AG10803 (cell line): ENCODE measurements around the gene SCAMP4.

Source experiments
- DNase-seq: peaks from one replicate; pipeline ENCODE4 v3.0.0; 2010; ENCODE audit warnings: low read depth
- H3K4me3 ChIP-seq: 2 replicates; pipeline ENCODE4 v1.5.1; 2011; ENCODE audit warnings: mild to moderate bottlenecking, low read length, control low read depth
- TF ChIP-seq, protein P1 (sequence below): conservative IDR thresholded peaks from 2 replicates; pipeline ENCODE4 v1.5.1; 2011; ENCODE audit warnings: mild to moderate bottlenecking, low read length, control low read depth, inconsistent platforms

Gene SCAMP4

GRCh38 chr19:1913781-1914577, 8.8 kb downstream of the SCAMP4 start:
- TF ChIP-seq, protein P1, sequence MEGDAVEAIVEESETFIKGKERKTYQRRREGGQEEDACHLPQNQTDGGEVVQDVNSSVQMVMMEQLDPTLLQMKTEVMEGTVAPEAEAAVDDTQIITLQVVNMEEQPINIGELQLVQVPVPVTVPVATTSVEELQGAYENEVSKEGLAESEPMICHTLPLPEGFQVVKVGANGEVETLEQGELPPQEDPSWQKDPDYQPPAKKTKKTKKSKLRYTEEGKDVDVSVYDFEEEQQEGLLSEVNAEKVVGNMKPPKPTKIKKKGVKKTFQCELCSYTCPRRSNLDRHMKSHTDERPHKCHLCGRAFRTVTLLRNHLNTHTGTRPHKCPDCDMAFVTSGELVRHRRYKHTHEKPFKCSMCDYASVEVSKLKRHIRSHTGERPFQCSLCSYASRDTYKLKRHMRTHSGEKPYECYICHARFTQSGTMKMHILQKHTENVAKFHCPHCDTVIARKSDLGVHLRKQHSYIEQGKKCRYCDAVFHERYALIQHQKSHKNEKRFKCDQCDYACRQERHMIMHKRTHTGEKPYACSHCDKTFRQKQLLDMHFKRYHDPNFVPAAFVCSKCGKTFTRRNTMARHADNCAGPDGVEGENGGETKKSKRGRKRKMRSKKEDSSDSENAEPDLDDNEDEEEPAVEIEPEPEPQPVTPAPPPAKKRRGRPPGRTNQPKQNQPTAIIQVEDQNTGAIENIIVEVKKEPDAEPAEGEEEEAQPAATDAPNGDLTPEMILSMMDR, result no peak
- no peak overlapping the region for H3K4me3 ChIP-seq
- DNase-seq, result no peak

- no peak overlapping the region for H3K4me3 ChIP-seq
- no peak for DNase-seq
- TF ChIP-seq, protein P1, result no peak
Observed at GRCh38 chr19:1914826-1915341, 9.7 kb downstream of the SCAMP4 start.

DNA sequence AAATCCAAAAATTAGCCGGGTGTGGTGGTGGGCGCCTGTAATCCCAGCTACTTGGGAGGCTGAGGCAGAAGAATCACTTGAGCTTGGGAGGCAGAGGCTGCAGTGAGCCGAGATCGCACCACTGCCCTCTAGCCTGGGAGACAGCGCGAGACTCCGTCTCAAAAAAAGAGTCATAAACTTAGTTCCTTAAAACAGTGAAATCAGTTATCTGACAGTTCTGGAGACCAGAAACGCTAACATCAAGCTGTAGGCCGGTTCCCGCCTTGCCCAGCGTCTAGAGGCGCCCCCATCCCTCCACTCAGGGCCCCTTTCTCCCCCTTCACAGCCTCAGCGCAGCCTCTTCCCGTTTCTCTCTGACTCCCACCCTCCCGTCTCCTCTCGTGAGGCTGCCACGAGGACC, 11.9 kb downstream of the SCAMP4 start:
- TF ChIP-seq, protein P1, result no peak
- DNase-seq, result no peak
- H3K4me3 ChIP-seq, result no peak overlapping the region

DNA sequence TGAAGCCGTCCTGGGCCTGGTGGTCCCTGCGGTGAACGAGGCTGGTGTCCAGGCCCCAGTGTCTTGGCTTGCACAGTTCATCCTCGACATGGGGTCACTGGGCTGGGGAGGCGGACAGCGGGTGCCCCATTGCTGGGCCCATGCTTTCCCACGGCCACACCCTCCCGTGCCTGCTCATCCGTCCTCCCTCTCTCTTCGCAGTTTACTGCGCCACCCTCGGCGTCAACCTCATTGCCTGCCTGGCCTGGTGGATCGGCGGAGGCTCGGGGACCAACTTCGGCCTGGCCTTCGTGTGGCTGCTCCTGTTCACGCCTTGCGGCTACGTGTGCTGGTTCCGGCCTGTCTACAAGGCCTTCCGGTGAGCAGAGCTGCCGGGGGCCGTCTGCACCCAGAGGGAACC, 12.7 kb downstream of the SCAMP4 start:
- DNase-seq, result no peak
- no peak overlapping the region for H3K4me3 ChIP-seq
- TF ChIP-seq, protein P1, result no peak

- H3K4me3 ChIP-seq, result no peak overlapping the region
- DNase-seq, result no peak
- TF ChIP-seq, protein P1, result no peak
Observed at GRCh38 chr19:1918975-1919374, 13.8 kb downstream of the SCAMP4 start.

DNA sequence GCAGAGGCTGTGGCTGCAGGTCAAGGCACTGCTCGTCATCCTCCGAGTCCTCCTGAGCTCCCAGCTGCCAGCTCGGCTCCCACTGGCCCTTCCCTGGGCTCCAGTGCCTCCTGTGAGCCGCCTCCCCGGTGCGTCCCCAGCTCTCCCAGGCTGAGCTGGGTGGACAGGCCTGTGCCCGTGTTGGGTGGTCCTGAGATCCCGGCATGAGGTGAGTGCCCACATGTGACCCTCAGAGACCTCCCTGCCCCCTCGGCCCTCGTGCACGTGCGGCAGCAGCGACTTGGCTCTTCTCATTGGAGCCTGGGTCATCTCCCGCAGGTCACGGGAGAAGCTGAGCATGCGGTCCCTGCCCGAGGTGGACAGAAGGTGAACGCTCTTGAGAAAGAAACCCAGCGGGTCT, 15.4 kb downstream of the SCAMP4 start:
- TF ChIP-seq, protein P1, result no peak
- DNase-seq, result no peak

GRCh38 chr19:1921326-1921725, 16.1 kb downstream of the SCAMP4 start:
- no peak for DNase-seq
- TF ChIP-seq, protein P1, result no peak
- no peak overlapping the region for H3K4me3 ChIP-seq

More for the DNA sequence above, 15.4 kb downstream of the SCAMP4 start:
- H3K4me3 ChIP-seq, result no peak overlapping the region
